HG03378 (cell line): ENCODE data around the gene FHAD1.

Experiments used
- ATAC-seq: cut with Tn5 transposase; IDR thresholded peaks from one replicate; pipeline ENCODE4 v1.9.1; 2021; ENCODE audit warnings: mild to moderate bottlenecking, moderate library complexity; ENCODE audit not compliant: unreplicated experiment

FHAD1 gene

DNA sequence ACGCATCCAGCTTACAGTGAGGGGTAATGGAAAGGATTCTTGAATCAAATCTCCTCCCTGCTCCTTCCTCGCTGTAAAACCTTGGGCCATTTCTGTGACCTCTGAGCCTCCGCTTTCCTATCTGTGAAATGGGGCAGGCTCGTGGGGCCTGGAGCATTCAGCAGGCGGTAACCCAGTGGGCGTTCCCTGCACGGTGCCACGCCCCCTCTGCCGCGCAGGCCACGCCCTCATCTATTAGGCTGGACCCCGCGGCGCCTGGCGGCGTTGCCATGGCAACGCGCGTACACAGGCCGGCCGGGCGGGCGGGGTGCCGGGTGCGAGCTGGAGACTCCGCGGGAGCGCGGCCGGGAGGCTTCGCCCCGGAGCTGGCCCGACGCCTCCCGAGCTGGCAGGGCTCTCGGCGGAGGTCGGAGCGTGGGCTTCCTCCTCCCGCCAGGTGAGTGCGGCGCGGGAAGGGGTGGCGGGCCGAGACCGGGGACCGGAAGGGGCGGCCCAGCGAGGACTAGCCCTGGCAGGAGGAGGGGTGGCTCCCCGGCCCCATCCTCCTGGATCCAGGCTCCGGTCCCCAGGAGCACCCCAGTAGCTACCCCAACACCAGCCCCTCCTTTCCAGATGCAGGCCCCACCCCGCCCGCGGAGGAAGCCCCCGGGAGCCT is at the start of gene FHAD1:
TSS of gene FHAD1 (plus strand) at position 264 of the 655 bp plus-strand sequence. CDS start 4,562 bp downstream, outside the sequence.
- ATAC-seq = no peak

DNA sequence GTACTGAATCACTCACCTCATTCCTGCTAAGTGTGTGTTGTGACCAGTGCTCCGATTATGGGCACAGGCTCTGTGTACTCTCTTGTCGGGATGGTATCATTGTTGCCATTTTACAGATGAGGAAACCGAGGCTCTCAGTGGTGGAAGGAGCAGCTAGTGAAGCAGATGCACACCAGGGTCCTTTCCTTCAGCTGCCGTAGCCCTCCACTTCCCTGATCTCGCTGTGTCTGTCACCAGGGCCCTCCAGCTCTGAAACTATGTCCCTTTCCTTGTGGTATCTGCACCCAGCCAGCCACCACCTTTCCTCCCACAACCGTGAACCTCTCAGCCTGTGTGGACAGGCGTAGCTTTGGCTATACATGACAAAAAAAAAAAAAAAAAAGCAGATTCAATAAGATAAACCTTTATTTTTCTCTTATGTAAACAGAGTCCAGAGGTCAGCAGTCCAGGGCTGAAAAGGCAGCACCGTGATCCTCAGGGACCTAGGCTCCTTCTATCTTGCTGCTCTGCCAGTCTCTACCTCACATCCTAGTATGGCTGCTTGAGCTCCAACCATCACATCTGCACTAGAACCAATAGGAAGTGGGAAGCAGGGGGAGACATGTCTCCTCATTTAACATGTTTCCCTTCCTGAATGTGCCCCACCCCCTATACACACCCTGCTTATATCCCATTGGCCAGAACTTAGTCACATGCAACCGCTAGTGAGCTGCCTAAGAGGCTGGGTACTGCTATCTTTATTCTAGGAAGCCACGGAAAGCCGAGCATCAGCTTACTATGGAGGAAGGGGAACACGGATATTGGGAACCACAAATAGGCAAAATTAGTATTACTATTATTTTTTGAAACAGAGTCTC is 49.2 kb upstream of the FHAD1 start:
- ATAC-seq = no peak

DNA sequence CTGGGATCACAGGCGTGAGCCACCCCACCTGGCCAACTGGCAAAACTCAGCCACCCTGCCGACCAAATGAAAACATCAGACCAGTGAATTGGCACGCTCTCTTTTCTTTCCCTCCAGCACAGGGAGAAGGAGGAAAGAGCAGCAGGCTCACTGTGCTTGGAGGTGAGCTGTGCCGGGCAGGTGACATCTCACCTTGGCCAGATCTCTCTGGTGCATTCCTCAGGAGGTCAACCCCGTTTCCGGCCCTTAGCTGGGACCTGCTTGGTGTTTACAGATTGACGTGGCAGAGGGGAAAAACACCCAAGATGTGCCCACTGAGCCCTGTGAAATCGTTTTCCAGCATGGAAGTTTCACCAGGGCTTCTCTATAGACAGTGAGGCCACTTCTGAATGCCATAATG is 48.3 kb upstream of the FHAD1 start:
- no peak for ATAC-seq

DNA sequence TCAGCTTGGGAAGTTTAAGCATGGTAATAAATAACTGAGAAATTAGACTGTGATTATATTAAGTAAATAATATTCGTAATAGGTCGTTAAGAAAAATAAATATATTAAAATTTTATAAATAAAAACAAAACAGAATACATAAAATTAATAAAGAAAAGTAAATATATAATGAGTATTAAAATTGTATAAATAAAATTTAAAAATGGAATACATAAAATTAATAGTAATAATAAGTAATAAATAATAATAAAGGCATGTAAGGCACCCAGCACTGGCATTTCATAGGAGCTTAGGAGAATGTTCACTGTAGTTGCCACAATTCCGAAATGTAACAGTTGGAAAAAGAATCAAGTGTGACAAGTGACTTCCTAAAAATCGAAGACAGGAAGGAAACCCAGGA is 45.8 kb upstream of the FHAD1 start:
- ATAC-seq = no peak

DNA sequence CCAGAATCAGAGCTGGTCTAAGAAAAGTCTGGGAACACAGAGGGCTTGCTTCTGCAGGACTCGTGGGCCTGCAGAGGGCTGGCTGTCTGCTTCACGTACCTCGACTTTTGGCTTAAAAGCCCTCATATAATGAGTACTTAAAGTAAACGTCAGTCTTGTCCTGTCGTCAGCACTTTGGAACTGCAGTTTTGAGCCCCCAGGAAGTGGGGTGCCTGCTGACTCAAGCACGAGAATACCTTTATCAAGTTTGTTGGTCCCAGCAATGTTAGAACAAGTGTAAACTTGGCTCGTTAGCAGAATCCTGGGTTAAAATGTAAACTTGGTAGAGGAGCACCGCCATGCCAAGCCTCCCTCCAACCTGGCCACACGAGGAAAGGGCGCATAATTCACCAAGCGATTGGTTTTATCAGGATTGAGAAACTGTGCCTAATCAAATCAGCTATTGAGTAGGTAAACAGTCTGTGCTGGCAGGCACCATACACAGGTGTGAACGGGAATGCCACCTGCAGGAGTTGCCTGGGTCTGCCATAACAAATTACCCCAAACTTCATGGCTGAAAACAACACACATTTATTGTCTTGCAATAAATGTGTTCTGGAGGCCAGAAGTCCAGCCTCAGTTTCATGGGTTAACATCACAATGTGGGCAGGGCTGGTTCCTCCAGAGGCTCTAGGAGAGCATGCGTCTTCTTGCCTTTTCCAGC is 45.0 kb upstream of the FHAD1 start:
- ATAC-seq = no peak

DNA sequence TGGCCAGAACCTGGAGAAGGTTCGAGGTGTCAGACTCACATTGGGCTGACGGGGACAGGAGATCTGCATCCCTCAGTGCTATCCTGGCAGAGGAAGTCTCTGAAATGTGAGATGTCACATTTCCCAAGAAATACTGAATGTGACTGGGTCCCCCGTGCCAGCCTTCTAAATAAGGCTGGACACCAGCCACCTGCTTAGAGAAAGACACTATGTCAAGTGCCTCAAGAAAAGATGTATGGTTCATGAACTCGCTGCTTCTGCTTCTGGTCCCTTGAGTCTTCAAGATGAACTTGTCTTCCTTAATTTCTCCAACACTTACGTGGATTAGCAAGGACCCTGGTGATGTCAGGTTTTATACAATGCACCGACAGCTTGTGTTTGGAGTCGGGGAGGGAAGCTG is 42.1 kb upstream of the FHAD1 start:
- ATAC-seq = no peak

DNA sequence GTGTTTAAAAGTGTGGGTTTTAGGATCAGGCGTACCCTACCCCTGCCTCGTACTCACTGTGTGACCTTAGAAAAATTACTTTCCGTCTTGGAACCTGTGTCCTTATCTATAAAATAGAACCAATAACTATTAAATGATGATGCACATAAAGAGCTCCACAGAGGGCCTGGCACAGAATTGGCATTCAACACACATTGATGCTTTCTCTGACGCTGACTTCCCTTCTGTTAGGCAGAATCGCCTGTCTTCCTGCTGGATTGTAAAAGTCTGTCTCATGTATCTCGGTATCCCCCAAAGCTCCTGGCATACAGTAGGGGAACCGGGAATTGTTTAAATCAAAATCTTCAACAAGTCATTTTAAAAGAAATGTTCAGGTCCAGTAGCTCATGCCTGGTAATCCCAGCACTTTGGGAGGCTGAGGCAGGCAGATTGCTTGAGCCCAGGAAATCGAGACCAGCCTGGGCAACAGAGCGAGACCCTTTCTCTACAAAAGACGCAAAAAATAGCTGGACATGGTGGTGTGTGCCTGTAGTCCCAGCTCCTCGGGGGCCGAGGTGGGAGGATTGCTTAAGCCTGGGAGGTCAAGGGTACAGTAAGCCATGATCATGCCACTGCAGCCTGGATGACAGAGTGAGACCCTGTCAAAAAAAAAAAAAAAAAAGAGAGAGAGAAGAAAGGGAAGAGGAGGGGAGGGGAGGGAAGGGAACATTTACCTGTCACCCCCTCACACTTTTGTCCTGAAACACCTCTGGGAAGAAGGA is 41.3 kb upstream of the FHAD1 start:
- no peak for ATAC-seq

DNA sequence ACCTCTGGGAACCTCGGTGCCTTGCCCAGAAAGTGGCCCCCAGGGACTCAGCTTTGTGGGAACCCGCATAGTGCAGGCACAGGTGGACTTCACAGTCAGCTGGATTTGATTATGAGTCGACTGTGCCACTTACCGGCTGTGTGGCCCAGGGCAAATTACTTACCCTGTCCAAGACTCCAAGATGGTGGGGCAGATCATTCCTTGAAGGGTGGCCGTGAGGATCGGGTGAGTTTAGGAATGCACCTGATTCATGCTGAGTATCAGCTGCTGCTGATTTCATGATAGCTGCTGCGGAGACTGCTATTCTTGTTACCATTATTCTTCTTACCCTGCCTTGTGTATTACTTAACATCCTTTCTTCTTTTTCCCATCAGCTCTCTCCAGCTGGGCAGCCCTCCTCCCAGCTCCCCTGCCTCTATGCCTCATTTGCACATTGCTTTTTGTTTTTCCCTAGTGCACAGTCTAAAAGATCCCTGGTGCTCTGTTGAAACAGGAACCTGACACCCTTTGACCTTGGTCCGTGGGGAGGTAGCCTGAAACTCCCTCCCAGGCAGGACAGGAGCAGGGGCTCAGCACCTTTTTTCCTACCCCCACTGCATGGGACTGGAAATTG is 40.5 kb upstream of the FHAD1 start:
- no peak for ATAC-seq

DNA sequence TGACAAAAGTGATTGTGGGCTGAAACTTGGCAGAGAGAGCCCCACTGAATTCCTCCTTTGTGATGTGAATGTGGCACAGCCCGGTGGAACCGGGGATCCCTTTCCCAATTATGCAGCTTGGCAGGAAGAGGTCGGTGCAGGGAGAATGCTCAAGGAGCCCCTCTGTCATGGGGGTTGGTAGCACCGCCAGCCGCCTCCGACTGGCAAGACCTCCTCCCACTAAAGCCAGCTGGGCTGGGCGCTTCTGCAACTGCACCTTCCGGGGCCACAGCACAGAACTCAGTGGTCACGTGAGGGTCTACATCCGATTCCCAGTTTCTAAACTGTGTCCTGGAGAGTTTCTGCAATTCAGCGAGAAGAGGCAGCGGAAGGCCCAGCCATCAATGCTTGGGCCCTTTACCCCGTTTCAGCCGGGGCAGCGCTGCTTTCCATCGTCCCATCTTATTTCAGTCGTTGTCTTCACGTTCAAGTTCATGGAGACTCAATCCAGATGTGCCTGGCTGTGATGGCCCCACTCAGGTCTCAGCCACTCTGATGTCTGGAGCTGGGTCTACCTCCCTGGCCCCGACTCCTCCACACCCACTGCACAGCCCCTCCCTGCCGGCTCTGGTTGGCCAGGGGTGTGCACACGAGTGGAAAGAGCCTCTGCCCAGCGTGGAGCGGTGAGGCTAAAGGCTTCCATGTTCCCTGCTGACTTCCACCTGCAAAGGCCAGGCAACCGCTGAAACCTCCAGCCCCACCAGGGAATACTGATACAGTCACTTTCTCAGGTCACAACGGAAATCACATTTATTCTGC is 39.8 kb upstream of the FHAD1 start:
- no peak for ATAC-seq

DNA sequence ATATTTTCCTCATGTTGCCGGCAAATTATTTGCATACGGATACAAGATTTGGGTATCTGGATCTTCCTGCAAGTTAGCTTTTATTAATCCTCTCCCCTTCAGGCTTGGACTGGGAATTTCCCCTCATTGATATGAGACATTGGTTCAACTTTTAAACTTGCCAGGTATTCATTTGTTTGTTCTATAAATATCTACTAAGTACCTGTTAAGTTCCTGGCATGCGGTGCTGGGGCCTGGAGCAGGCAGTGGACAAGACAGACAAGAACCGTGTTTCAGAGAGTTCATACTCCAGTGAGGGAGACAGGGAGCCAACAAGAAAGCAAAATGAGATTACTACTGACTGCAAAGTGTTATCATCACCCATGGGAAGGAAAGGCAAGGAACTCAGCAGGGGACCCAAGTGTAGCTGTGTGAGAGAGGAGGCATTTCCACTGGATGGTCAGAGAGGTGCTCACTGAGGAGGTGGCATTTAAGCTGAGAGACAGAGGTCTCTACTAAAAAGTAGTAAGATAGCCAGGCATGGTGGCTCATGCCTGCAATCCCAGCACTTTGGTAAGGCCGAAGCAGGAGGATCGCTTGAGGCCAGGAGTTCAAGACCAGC is 39.1 kb upstream of the FHAD1 start:
- ATAC-seq = no peak

DNA sequence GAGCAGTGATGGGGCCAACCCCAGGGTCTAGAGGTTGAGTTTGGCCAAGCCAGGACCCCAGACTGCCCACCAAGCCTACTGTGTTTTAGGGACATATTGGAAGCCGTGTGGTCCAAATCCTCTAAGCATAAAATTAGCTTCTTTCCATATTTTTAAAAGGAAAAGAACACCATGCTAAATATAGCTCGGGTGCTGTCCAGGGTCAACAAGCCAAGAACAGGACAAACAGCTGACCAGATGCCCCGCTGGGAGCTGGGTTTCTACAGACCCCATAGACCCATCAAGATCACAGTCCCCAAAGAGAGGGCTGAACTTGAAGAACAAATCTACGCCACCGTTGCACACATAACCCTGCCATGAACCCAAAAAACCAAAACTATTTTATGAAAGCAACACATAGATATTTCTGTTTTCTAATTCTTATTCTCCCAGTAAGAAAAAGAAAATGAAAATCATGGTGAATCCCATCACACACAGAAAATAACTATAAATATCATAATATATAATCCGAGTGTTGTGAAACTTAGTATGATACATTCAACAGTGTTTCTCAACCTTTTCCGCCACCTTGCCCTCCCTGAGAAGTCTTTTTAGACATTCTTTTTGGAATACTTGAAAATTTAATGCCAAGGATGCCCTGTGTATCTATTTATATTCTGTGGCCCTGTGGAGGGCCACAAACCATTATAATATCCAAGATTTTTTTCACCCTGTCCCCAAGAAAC is 36.2 kb upstream of the FHAD1 start:
- no peak for ATAC-seq

DNA sequence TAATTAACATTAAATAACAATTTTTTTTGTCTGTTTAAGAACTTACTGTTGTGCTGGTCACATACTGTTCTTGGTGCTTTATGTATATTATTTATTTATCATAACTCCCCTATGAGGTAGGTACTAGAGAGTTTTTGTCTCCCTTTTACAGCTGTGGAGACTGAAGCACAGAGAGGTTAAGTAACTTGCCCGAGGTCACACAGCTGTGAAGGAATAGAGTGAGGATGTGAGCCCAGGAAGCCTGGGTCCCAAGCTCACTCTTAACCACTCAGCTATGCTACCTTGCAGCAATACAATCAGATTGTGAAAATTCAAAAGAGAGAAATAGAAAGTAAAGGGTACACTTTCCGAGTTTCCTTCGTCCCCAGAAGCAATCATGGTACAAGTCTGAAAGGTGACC is 35.6 kb upstream of the FHAD1 start:
- ATAC-seq = no peak

DNA sequence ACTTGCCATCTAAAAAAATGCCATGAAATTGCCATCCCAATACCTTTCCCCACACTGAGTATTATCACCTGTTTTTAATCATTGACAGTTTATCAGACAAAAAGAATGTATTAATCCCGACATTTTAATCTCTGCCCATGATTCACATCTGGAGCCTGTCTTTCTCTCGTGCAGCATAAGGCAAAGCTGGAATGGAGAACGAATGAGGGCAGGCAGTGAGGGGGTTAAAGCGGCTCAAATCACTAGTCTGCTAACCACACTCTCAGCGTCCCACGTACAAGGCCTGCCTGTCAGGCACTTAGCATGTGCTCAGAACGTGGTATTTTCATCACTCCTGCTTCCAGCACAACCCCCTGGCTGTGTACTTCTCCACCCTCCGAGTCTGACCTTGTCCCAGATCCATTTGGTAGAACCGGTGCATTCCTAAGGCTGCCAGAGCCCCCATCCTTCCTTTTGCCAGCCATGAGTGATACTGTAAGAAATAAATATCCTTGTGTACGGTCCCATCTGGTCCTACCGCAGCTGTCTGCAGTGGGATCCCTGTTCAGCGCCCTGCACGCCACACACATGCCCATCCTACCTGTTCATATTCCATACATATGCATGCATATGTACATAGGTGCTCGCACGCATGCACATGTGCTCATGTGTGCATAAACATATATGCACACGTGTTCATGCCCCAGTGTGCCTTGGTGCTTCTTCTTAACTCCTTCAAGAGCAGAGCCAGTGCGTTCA is 34.6 kb upstream of the FHAD1 start:
- no peak for ATAC-seq

DNA sequence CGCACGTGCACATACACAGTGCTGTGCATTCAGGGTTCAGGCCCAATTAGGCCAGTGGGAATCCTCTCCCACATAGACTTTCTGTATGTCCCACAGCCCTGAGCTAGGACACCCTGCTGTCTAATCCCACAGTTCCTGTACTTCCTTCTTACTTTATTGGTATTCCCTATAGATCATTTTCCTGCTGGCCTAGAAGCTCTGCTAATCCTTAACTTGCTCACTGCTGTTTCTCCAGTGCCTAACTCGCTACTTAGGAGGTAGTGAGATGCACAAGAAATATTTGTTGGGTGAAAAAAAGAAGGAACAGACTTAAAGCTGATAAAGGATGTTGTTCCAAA is 34.1 kb upstream of the FHAD1 start:
- ATAC-seq = no peak

DNA sequence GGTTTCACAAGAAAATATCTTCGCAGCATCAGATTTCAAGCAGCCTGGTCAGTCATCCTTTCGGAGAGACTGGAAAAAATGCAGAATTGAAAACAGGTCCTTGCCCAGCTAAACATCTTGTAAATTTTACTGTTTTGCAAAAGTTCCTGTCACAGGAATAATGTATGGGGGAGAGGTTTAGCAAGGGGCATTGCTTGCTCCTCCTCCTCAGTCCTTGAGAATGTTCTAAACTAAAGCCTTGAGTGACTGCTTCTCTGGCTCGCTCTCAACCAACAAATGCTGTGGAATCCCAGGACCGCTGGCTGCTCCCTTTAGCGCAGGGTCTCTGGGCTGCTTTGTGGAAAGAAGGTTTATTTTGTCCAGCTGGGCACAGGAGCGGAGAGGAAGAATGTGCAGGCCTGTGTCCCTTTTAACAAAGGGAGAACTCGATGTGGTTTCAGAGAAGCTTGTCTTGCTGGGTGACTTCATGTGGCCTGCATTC is 33.6 kb upstream of the FHAD1 start:
- no peak for ATAC-seq

DNA sequence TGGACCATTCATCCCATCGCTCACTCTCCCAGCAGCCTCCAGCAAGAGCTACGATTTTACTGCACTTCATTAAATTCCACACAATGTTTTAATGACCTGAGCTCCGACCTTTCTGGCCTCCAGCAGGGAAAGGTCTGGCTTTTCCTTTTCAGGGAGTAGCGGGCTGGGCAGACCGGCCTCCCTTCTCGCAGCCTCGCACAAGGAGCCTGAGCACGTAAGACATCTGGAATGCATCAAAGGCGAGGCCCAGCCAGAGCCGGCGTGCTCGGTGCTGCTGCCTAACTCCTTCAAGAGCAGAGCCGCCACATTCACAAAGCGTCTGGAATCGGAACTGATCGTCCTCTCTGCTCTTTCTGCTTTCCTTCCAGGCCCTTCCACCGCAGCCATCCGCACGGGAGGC is 32.5 kb upstream of the FHAD1 start:
- no peak for ATAC-seq

DNA sequence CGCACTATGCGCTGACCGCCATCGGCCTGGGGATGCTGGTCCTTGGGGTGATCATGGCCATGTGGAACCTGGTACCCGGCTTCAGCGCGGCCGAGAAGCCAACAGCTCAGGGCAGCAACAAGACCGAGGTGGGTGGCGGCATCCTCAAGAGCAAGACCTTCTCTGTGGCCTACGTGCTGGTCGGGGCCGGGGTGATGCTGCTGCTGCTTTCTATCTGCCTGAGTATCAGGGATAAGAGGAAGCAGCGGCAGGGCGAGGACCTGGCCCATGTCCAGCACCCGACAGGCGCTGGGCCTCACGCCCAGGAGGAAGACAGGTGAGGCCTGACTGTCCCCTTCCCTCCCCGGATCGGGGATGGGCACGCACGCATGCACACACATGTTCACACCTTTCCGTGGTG is 31.9 kb upstream of the FHAD1 start:
- ATAC-seq = no peak

DNA sequence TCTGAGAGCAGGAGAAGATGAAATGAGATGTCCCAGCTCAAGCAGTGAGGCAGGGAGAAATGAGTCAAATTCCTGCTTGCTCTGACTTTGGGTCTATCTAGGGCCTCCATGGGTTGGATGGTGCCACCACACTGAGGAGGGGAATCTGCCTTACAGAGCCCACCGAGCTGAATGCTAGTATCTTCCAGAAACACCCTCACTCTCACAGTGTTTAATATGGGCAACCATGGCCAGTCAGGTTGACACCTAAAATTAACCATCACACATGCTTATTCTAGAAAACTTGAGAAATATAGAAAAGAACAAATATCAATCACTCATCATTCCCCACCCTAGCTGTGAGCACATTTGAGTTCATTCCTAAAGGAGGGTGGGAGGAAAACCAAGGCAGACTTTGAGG is 29.4 kb upstream of the FHAD1 start:
- ATAC-seq = no peak
